ENCODE data around the gene C2orf15.
"Not testable (repeated sequence)": the region's sequence is repeated elsewhere in the genome, so short reads cannot be mapped to it uniquely, and the experiment has no call there.

C2orf15 gene, protein sequence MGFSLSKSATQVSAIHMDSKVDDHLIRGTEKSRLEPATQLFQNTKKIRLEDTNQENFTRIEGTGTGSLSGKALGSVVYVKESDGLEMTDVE

DNA sequence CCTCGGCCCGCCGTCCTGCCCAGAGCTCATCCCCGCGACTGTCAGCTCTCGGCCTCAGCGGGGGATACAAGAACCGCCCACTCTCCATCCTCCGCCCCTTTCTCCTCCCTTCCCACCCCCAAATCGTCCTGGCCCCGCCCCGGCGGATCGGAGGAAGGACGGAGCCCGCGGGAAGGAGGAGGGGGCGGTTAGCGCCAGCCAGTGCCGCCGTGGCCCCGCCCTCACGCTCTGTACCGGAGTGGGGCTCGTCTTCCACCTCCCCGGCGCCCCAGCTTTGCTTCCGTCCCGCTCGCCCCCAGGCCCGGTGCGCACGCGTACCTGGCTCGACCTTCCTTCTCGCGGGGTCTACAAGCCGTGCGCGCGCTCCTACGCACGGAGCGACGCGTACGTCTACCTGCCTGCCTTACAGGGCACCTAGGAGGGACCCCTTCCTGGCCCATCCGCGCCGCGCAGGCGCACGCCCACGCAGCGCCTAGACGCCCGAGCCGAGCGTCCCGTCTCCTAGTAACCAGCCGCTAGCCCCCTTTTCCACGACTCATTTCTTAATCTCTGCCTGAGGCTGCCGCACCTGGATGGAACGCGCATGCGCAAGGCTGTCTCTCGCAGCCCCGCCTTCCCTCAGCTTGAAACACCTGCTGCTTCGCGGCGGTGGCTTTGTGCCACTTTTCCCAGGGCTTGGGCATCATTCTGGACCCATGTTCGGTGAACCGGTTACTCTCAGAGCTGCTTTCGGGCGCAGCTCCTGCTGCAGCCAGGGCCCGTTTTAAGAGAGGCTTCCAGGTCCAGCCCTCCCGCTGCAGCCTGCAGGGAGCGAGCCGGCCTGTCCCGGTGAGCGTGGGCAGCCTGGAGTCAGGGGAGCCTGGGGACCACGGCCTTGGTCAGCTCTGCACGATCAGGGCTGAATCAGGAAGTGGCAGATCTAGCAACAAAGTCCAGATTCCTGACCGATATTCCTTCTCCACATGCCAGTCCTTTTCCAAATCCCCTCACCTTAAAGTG is at the start of gene C2orf15:
TSS of gene C2orf15 (plus strand) at position 598 of the 999 bp plus-strand sequence. CDS start 8,852 bp downstream, outside the sequence.
- peak within 1 kb of the TSS; percentile 96 for H3K4me3 Mint-ChIP-seq
- H3K27ac Mint-ChIP-seq = peak within 1 kb of the TSS; percentile 97
- H3K27me3 Mint-ChIP-seq = no peaks in the 10 kb centered on the region
- H3K9me3 Mint-ChIP-seq = peaks cover 7% of the 10 kb centered on the region
- H3K4me1 Mint-ChIP-seq = peaks cover 18% of the 10 kb centered on the region
- H3K36me3 Mint-ChIP-seq = peaks cover 9% of the 10 kb centered on the region

DNA sequence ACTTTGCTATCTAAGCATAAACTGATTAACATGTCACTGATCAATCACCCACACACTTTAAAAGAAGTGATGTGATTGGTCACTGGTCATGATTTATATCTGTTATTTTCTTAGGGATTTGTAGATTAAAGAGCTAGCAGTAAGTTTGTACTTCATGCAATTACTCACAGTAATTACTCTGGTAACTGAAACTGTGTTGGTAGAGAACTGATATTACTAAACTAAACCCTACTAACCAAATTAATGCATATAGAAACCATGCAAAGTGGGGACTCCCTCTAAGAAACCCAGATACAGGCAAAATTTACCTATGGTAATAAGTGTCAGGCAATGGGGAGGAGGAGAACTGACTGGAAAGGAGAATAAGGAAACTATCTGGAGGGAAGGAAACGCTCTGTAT is 44.8 kb upstream of the C2orf15 start:
- H3K4me1 Mint-ChIP-seq = peaks cover 6% of the 10 kb centered on the region
- no peaks in the 10 kb centered on the region for H3K27me3 Mint-ChIP-seq
- peaks cover 5% of the 10 kb centered on the region for H3K36me3 Mint-ChIP-seq
- no peaks in the 10 kb centered on the region for H3K9me3 Mint-ChIP-seq
- H3K27ac Mint-ChIP-seq = no peak overlapping the region
- no peak overlapping the region for H3K4me3 Mint-ChIP-seq

DNA sequence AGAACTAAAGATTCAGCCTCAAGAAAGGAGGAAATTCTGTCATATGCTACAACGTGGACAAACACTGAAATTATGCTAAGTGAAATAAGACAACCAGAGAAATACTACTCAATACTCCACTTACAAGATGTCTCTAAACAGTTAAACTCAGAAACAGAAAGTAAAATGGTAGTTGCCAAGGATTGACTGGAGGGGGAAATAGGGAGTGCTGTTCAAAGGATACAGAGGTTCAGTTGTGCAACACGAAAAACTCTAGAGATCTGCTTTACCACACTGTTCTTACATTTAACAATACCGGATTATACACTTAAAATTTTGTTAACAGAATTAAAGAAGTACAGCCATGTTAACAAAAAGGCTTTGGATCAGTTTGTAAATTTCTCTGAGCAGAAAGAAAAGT is 39.8 kb upstream of the C2orf15 start:
- Mint-ChIP-seq H3K9me3 (no peaks in the 10 kb centered on the region), H3K4me3 (no peak overlapping the region), H3K4me1 (peaks cover 7% of the 10 kb centered on the region), H3K36me3 (no peaks in the 10 kb centered on the region), H3K27ac (no peak overlapping the region), H3K27me3 (no peaks in the 10 kb centered on the region)

DNA sequence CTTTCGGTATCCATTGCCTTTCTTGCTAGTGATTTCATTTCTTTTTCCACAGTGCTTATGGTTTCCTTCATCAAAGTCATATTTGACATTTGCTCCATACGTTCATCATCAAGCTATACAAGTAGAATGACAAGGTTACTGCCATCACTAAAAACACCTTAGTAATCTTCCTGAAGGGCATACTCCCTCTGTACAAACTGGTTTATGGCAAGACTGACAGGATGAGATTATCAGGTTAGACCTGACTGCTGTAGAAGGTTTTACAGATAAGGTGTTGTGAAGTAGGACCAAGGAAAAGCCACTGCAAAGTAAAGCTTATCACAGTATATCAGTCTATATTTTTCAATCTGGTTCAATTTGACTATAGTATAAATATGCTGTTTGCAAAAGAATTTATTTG is 37.5 kb upstream of the C2orf15 start:
- Mint-ChIP-seq H3K4me3 (no peak overlapping the region), H3K9me3 (no peaks in the 10 kb centered on the region), H3K4me1 (peaks cover 7% of the 10 kb centered on the region), H3K27me3 (no peaks in the 10 kb centered on the region), H3K36me3 (peaks cover 2% of the 10 kb centered on the region), H3K27ac (no peak overlapping the region)

DNA sequence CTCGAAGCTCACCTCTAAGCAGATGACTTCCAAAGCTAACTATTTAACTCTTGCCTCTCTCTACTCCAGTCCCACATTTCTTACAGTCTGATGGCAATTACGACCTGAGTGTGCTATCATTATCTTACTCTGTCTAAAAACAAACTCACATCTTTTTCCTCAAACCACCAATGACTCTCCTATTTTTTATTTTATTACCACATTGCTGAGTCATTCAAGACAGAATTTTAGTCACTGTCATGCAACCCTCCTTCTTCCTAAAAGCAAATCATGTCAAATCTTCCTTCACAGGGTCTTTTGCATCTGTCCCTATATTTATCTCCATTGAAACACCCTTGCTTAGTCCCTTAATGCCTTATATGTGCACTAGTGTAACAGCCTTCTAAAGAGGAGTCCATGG is 34.6 kb upstream of the C2orf15 start:
- H3K27ac Mint-ChIP-seq = no peak overlapping the region

DNA sequence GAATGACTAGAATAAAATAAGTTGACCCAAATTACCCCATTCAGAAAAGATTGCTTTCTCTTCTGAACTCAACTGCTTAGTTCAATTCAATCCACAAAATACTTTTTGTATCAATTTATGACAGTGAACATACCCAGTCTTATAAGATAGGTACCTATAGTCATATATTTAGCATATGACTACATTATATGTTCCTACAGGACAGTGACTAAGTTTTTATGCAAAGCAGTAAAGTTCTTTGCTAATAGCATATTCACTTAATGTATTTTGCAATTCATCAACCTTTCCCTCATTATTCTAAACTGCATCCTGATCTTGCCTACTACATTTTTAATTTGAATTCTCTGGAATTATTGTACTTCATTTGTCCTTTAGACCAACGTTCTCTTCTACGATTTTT is 30.3 kb upstream of the C2orf15 start:
- Mint-ChIP-seq H3K9me3 (no peaks in the 10 kb centered on the region), H3K27ac (no peak overlapping the region), H3K27me3 (no peaks in the 10 kb centered on the region), H3K36me3 (peaks cover 2% of the 10 kb centered on the region), H3K4me1 (no peaks in the 10 kb centered on the region), H3K4me3 (no peak overlapping the region)

More for the DNA sequence above, 34.6 kb upstream of the C2orf15 start:
- Mint-ChIP-seq H3K4me1 (no peaks in the 10 kb centered on the region), H3K27me3 (no peaks in the 10 kb centered on the region), H3K36me3 (peaks cover 2% of the 10 kb centered on the region), H3K9me3 (no peaks in the 10 kb centered on the region), H3K4me3 (no peak overlapping the region)

DNA sequence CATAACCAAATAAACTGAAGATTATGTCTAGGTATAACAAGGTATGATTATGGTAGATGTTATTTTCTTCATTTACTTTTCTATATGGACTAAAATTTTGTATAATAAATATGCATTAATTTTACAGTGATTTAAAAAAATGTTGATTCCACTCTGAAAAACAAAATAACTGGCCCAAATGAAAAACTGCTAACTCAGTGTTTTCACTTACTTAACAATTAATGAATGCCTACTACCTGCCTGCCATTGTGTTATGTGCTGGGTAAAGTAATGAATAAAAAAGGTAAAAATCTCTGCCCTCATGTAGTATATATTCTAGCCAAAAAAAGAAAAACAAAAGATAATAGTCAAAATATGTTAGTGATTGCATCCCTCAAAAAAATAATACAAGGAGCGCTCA is 29.6 kb upstream of the C2orf15 start:
- Mint-ChIP-seq H3K4me3 (no peak overlapping the region), H3K36me3 (peaks cover 2% of the 10 kb centered on the region), H3K27ac (no peak overlapping the region), H3K9me3 (no peaks in the 10 kb centered on the region), H3K4me1 (no peaks in the 10 kb centered on the region), H3K27me3 (no peaks in the 10 kb centered on the region)

DNA sequence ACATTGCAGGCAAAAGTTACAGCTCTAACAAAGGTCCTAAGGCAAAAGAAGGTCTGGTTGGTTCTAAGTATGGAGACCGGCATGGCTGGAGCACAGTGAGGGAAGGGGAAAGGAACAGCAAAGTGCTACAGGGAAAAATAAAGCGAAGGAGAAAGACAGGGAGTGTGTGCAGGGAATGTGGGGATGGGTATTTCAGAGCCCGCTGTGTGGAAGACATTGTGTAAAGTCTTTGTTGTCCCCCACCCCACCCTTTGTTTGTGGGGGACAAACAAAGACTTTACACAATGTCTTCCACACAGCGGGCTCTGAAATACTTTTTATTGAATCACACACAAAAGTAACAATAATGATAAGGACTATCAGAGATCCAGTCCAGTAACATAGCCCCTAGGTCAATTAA is 28.9 kb upstream of the C2orf15 start:
- Mint-ChIP-seq H3K4me1 (no peaks in the 10 kb centered on the region), H3K4me3 (no peak overlapping the region), H3K27me3 (no peaks in the 10 kb centered on the region), H3K36me3 (peaks cover 2% of the 10 kb centered on the region), H3K9me3 (no peaks in the 10 kb centered on the region), H3K27ac (no peak overlapping the region)

DNA sequence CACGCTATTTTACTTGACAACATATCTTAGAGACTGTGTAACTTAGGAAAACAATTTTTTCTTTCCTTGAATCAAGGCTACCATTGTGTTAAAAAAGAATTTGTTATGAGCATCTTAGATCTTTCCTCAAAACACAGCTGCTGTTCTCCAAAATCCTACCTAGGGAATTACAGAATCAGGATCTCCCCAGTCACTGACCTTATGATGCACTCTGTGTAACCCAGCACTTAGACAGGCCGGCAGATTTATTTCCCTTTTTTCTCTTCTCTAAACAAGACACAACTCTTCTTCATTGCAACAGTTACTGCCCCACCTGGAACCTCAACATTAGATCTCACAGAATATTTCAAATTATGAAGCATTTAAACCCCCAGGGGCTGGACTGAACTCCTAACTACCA is 13.5 kb upstream of the C2orf15 start:
- no peaks in the 10 kb centered on the region for H3K27me3 Mint-ChIP-seq
- H3K36me3 Mint-ChIP-seq = peaks cover 54% of the 10 kb centered on the region
- peaks cover 59% of the 10 kb centered on the region for H3K9me3 Mint-ChIP-seq
- H3K4me1 Mint-ChIP-seq = no peaks in the 10 kb centered on the region
- H3K4me3 Mint-ChIP-seq = no peak overlapping the region
- no peak overlapping the region for H3K27ac Mint-ChIP-seq

DNA sequence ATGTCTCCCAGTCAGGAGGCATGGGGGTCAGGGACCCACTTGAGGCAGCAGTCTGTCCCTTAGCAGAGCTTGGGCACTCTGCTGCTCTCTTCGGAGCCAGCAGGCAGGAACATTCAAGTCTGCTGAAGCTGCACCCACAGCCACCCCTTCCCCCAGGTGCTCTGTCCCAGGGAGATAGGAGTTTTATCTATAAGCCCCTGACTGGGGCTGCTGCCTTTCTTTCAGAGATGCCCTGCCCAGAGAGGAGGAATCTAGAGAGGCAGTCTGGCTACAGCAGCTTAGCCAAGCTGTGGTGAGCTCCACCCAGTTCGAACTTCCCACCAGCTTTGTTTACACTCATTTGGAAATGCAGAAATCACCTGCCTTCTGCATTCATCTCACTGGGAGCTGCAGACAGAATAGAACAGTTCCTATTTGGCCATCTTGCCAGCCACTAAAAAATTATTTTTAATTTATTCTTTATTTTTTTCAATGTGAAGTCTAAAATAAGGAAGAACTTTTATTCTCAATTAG is 6.4 kb upstream of the C2orf15 start:
- H3K27me3 Mint-ChIP-seq, H3K27ac Mint-ChIP-seq, H3K4me3 Mint-ChIP-seq: not testable (repeated sequence)
- H3K4me1 Mint-ChIP-seq = peaks cover 11% of the 10 kb centered on the region
- peaks cover 27% of the 10 kb centered on the region for H3K36me3 Mint-ChIP-seq
- H3K9me3 Mint-ChIP-seq = peaks cover 25% of the 10 kb centered on the region

DNA sequence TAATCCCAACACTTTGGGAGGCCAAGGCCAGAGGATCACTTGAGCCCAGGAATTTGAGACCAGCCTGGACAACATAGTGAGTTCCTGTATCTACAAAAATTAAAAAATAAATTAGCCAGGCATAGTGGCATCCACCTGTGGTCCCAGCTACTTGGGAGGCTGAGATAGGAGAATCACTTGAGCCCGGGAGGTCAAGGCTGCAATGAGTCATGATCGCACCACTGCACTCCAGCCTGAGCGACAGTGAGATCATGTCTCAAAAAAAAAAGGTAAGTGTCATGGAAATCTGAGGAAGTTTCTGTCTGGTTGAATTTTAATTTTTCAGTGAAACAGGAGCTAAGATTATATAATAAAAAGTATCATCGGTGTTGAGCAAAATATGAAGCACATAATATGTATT is 2.5 kb upstream of the C2orf15 start:
- Mint-ChIP-seq H3K27ac (no peak overlapping the region), H3K4me1 (peaks cover 18% of the 10 kb centered on the region), H3K36me3 (peaks cover 16% of the 10 kb centered on the region), H3K9me3 (peaks cover 7% of the 10 kb centered on the region), H3K27me3 (no peaks in the 10 kb centered on the region), H3K4me3 (no peak overlapping the region)

DNA sequence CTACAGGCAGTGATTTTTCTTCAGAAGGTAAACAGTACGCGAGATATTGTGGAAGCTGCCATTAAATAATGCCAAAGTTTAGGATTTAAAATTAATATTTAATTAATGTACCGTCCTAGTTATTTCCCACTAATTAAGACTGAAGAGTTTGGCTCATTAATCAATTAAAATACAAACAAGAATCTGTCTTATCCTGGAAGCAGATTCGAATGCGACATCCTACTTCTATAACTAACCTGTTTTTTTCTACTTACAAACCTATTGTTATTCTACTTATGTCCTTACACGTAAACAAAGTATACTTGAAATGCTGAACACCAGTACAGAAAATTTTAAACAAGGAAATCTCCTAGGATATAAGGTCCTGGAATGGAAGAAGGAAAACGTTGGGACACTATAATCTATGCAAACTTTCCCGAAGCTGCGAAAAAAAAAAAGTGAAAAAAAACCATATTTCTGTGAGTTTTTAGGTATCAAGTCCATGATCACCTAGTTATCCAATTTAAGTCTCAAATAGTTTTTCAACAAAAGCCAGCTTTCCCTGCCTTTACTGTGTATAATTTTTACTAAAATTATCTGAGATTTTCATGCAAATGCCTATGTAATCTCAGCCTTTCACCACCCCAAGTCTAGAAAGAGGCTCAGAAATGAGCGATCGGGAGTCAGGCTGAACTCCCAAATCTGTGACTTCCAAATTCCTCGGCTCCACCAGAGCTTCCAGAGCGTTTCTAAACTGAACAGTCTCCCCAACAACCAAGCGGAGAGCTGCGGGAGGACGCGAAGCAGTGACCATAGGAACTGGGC is 1.2 kb upstream of the C2orf15 start:
- Mint-ChIP-seq H3K4me1 (peaks cover 18% of the 10 kb centered on the region), H3K36me3 (peaks cover 12% of the 10 kb centered on the region), H3K9me3 (peaks cover 7% of the 10 kb centered on the region), H3K4me3 (peak overlapping the region; percentile 96), H3K27ac (peak overlapping the region; percentile 77), H3K27me3 (no peaks in the 10 kb centered on the region)

DNA sequence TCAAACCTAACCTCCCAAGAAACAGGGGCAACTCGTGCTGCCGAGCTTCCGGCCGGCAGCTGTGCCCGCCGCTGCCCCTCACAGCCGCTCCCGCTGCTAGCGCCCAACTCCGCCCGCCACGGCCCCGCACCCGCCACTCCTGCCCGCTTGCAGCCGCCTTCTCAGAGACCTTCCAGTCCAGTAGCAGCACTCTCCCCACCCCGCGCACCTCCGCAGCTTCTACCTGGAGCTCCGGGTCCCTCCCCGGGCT is 722 bp upstream of the C2orf15 start:
- Mint-ChIP-seq H3K36me3 (peaks cover 12% of the 10 kb centered on the region), H3K27me3 (no peaks in the 10 kb centered on the region), H3K4me1 (peaks cover 18% of the 10 kb centered on the region), H3K27ac (peak overlapping the region; percentile 77), H3K4me3 (peak overlapping the region; percentile 96), H3K9me3 (peaks cover 7% of the 10 kb centered on the region)

DNA sequence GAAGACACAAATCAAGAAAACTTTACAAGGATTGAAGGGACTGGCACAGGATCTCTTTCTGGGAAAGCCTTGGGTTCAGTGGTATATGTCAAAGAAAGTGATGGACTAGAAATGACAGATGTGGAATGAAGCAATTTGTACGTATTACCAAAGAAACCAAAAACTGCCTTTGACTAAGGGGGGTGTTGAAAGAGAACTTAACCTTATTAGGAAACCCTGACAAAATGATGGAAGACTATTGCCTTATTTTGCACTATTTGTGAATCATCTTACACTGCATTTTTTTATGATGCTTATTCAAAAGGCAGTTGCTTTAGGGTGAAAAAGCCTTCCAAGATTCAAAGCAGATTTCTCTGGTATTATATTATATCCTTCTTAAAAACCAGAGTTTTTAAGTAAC is 9.2 kb downstream of the C2orf15 start:
- Mint-ChIP-seq H3K27ac (peak overlapping the region; percentile 19), H3K4me1 (peaks cover 13% of the 10 kb centered on the region)

DNA sequence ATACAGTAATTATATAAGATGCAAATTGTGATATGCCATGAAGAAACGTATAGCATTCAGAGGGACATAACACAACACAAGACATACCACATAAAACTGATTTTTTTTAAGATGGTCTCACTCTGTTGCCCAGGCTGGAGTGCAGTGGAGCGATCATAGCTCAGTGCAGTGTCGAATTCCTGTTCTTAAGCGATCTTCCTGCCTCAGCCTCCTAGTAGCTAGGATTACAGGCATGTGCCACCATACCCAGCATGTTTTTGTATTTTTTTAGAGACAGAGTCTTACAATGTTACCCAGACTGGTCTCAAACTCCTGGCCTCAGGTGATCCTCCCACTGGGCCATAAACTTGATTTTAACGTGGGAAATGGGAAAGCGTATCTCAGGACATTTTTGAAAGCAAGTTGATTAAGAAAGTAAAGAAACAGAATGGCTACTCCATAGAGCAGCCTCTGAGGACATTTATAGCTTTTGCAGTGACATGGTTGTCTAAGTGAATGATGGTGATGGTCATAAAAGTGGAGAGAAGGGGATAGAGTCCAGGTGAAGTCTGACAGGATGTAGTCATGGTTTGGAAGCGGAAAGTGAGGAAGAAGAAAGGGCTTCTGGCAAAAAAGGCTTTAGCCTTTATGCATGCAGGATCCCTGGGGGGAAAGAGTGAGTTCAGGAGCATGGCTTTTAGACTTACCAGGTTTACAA is 10.8 kb downstream of the C2orf15 start:
- H3K27me3 Mint-ChIP-seq = no peaks in the 10 kb centered on the region
- peaks cover 4% of the 10 kb centered on the region for H3K36me3 Mint-ChIP-seq
- H3K9me3 Mint-ChIP-seq = no peaks in the 10 kb centered on the region
- H3K27ac Mint-ChIP-seq = no peak overlapping the region
- H3K4me1 Mint-ChIP-seq = peaks cover 29% of the 10 kb centered on the region
- H3K4me3 Mint-ChIP-seq = no peak overlapping the region

More for the DNA sequence above, 9.2 kb downstream of the C2orf15 start:
- Mint-ChIP-seq H3K27me3 (no peaks in the 10 kb centered on the region), H3K9me3 (no peaks in the 10 kb centered on the region), H3K4me3 (no peak overlapping the region), H3K36me3 (peaks cover 2% of the 10 kb centered on the region)

Measured in activated naive CD4-positive, alpha-beta T cell treated with anti-CD3 and anti-CD28 coated beads, Interleukin-2, amount 50 U/mL, for 24 hours (primary cell).